GM18868 (cell line): ENCODE measurements around the gene RPS19BP1.
A peak's percentile ranks its signal among the peaks of the same experiment; 100 is the strongest.

Experiments used
- ATAC-seq: cut with Tn5 transposase; IDR thresholded peaks from one replicate; pipeline ENCODE4 v1.9.1; 2021; ENCODE audit warnings: mild to moderate bottlenecking, moderate library complexity; ENCODE audit not compliant: unreplicated experiment

RPS19BP1 gene

DNA sequence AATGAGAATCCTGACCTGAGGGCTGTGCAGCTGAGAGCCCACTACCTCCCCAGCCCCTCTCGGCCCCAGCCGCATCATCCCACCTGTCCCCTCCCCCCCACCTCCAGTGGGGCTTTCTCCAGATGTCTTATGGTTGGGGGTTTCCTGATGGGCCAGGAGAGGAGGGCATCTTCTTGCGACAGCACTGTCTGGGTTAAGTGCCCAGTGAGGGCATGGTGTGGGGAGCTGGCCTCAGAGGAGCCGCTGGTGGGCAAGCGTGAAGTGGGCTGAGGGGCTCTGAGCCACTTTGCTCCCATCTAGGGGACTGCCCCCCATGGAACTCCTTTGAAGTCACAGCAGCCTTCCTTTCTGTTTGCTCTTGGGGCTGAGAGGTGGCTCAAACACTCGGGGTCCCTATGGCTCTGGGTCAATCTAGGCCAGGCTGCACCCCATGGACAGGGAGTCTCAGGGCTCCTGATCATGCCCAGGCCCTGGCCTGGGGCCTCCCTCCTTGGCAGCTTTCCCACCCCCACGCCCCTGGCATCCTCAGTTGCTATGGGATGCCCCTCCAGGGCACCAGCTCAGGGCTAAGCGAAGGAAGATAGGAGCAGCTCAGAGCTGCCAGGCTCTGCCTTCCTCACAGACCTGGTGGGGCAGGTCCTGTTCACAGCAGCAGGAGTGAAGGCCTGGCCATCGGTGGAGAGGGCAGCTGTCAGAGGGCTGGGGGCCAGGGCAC, 41.4 kb downstream of the RPS19BP1 start:
- ATAC-seq, result no peak

DNA sequence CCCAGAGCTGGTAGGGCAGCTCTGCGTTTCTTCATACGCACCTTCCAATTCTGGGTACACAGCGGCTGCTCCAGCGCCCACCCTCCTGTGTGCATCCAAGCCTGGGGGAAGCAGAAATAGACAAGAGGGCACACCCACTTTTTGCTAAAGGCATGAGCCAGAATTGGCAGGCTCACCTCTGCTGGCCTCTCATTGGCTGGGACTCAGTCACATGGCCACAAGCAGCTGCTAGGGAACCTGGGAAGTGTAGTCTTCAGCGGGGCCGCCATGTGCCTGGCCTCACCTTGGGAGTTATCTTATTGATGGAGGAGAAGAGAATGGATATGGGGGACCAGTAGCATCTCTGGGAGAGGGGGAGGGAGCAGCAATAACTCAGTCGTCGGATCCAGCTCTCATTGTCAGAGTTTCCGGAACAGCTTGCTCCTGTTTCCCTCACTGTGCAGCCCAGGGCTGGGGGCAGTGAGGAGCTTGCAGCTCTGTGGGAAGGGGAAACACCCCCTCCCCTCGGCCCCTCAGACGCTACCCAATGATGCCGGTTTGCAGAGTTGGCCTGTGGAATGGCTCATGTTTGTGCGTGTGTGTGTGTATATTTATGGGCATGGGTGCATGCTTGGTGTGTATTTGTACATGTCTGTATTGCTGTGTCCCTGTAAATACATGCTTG, 42.3 kb downstream of the RPS19BP1 start:
- peak; percentile 84 for ATAC-seq

DNA sequence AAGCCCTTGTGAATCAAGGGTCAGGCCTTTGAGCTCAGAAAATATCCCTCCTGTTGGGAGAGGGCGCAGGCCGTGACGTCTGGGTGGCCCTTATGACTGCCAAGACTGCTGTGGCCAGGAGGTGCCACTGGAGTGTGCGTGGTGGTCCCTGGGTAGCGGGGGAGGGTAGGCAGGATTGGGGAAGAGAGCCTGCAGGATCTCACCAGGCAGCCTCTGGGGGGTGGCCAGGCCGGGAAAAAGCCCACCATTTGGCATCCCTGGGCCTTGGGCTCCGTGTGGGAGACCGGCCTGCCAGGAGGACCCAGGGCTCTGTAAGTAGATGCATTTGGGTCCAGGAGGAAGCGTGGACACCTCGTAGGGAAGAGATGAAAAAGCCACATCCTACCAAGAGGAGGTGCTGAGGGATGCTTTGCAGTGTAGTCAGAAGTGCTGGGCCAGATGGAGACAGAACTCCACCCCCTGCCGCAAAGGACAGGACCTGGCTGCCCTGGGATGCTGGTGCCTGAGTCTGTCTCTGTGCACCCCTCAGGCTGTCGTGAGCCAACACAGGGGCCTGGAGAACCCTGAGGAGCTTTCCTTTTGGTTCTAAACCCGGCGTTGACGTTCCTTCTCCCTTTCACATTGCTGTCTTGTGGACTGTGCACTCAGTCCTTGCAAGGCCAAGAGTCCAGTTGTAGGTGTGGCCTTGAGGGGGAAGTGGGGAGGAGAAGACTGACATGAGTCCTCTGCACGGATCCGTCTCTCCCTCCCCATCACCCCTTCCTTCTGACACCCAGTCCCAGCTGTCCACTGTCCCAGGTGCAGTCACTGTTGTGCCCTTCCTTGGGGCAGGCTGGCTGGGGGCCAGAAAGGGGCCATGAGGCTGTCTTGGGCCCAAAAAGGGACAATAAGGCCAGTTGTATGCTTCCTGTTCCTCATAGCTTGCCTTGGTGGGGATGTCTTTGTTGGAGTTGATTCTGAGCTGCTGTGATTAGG, 43.2 kb downstream of the RPS19BP1 start:
- ATAC-seq, result no peak

DNA sequence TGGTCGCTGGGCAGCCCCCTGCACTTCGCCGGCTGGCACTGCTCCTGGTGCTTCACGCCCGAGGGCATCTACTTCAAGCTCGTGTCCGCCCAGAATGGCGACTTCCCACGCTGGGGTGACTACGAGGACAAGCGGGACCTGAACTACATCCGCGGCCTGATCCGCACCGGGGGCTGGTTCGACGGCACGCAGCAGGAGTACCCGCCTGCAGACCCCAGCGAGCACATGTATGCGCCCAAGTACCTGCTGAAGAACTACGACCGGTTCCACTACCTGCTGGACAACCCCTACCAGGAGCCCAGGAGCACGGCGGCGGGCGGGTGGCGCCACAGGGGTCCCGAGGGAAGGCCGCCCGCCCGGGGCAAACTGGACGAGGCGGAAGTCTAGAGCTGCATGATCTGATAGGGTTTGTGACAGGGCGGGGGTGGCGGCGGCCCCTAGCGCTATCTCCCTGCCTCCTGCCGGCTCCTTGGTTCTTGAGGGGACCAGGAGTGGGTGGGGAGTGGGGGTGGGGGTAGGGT, 43.9 kb downstream of the RPS19BP1 start:
- no peak for ATAC-seq

DNA sequence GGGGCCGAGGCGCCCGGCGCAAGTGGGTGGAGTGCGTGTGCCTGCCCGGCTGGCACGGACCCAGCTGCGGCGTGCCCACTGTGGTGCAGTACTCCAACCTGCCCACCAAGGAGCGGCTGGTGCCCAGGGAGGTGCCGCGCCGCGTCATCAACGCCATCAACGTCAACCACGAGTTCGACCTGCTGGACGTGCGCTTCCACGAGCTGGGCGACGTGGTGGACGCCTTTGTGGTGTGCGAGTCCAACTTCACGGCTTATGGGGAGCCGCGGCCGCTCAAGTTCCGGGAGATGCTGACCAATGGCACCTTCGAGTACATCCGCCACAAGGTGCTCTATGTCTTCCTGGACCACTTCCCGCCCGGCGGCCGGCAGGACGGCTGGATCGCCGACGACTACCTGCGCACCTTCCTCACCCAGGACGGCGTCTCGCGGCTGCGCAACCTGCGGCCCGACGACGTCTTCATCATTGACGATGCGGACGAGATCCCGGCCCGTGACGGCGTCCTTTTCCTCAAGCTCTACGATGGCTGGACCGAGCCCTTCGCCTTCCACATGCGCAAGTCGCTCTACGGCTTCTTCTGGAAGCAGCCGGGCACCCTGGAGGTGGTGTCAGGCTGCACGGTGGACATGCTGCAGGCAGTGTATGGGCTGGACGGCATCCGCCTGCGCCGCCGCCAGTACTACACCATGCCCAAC, 44.6 kb downstream of the RPS19BP1 start:
- no peak for ATAC-seq

DNA sequence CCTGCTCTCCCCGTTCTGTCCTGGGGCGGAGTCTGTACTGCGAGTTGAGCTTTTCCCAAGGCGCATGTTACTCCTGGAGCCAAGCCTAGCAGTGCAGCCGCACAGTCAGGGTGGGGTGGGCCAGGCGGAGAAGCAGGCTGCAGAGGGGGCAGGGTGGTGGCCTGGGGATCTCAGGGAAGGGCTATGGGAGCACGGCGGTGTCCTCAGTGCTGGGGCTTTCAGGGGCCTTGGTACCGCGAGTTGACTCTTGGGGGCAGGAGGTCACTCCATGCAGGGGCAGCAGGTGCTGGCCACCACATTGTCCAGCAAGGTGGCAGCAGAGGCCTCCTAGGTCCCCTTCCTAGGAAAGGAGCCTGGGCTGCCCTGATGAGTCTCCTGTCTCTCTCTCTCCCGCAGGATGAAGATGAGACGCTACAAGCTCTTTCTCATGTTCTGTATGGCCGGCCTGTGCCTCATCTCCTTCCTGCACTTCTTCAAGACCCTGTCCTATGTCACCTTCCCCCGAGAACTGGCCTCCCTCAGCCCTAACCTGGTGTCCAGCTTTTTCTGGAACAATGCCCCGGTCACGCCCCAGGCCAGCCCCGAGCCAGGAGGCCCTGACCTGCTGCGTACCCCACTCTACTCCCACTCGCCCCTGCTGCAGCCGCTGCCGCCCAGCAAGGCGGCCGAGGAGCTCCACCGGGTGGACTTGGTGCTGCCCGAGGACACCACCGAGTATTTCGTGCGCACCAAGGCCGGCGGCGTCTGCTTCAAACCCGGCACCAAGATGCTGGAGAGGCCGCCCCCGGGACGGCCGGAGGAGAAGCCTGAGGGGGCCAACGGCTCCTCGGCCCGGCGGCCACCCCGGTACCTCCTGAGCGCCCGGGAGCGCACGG, 45.4 kb downstream of the RPS19BP1 start:
- no peak for ATAC-seq

DNA sequence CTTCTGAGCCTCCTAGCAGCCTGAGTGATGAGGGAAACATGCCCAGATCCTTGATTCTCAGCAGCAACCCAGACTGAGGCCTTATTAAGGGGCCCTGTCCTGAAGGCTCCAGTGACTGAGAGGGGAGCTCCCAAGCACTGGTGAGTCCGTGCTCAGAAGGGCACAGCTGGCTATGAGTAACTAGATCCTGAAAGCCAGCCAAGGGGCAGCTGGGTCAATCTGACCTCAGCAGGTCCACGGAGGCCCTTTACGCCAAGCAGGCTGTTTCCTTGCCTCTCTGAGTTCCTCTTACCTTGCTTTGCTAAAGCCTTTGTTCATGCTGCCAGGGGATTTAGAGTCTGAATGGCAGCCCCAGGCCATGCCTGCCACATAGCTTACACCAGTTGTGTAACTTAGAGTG, 49.8 kb downstream of the RPS19BP1 start:
- ATAC-seq, result no peak

DNA sequence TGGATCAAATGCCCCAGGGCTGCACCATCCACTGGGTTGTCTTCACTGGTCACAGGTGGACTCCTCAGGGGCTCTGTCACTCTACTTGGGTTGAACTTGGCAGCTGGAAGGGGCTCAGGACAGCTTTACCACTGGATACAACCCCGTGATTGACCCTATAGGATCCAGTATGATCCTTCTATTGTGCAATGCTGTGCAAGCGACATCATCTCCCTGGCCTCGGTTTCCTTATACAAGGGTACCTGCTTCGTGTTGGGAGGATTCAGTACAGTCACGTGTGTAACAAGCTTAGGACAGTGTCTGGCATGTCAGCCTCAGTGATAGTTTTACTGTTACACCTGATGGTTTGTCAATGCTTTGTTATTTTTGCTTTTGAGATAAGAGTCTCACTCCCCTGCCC, 51.0 kb downstream of the RPS19BP1 start:
- ATAC-seq, result no peak

DNA sequence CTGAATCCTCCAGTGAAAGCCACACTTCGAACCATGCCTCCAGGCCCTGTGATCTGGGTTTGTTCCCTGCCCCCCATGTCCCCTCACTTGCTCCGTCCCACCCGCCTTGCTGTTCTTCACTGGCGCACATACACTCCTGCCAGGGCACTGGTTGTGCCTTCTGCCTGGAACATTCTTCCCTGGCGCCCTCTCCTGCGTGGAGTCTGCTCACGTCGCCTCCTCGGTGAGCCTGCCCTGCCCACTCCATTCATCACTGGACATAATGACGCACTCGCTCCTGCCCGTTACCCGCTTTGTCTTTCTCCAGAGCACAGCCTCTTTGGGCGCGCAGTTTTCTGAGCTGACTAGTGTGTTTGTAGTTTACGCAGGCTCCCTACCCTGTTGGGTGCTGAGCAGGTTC, 51.5 kb downstream of the RPS19BP1 start:
- no peak for ATAC-seq

DNA sequence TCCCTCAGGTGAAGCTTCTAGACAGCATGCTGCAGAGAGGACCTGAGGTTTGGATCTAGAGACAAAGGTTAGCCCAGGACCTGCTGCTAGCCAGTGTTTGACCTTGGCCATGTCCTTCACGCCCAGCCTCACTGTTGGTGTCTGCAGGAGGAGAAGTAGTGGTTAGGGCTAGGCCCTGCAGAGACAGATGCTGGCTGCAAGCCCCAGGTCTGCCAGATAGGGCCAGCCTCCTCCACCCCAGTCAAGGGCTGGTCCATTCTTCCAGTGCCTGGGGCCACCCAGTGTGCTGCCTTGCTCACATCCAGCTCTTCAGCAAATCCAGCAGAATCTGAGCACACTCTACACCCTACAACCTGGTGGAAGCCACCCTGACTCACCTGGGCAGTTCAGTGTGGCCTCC, 52.0 kb downstream of the RPS19BP1 start:
- ATAC-seq, result no peak

DNA sequence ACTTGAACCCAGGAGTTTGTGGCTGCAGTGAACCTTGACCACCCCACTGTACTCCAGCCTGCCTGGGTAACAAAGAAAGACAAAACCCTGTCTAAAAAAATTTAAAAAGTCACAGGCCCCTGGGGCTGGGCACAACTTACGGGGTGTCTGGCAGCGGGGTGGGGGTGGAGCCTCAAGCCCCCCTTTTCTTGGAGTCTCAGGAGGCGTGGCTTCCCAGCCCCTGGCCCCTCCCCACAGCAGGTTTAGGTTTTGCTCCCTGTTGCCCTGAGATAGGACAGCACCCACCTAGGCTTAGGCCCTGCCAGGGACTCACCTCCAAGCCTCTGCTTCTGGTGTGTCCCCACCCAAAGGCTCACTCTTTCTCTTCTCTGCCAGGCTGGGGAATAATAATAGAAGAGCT, 53.3 kb downstream of the RPS19BP1 start:
- no peak for ATAC-seq
